ENCODE results near the gene CYB5D1.

DNA sequence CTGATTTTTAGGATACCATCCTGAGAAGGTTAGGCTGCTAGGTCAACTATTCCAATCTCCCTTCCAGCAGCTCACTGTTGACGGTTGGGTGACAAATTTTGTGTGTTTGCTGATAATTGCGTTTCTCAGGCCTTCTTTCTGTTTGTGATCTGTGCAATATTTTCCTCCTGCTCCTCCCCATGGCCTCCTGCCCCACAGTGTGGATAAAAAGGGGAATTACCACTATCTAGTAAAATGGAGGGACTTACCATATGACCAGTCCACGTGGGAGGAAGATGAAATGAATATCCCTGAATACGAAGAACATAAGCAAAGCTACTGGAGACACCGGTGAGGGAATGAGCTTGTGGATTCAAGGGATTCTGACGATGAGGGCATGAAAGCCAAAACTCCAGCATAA lies 40.0 kb downstream of the CYB5D1 start:
- TF ChIP-seq, protein P1, sequence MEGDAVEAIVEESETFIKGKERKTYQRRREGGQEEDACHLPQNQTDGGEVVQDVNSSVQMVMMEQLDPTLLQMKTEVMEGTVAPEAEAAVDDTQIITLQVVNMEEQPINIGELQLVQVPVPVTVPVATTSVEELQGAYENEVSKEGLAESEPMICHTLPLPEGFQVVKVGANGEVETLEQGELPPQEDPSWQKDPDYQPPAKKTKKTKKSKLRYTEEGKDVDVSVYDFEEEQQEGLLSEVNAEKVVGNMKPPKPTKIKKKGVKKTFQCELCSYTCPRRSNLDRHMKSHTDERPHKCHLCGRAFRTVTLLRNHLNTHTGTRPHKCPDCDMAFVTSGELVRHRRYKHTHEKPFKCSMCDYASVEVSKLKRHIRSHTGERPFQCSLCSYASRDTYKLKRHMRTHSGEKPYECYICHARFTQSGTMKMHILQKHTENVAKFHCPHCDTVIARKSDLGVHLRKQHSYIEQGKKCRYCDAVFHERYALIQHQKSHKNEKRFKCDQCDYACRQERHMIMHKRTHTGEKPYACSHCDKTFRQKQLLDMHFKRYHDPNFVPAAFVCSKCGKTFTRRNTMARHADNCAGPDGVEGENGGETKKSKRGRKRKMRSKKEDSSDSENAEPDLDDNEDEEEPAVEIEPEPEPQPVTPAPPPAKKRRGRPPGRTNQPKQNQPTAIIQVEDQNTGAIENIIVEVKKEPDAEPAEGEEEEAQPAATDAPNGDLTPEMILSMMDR (IDR thresholded peaks at IDR 0.05) = peak in 2 of 4 experiments; percentile 55 to 56
- TF ChIP-seq POLR2A (IDR thresholded peaks at IDR 0.05) = no peak

All from prostate gland (tissue), 2 donors.